ENCODE results near the gene COX20. TPM values are rescaled to one million over a fixed set of nuclear protein-coding genes. Genes with fewer than 3 reads are reported as not detected.

The COX20 gene
- total and polyA plus RNA-seq, 2 of the 13 experiments (the other 11 are each of a cell fraction or from before 2014, with no cell fraction given): 34.4 to 95.8 TPM

- 0 out of 2 replicates have a peak, but pooled peaks have one; percentile 3 for TF ChIP-seq ZNF709 (CRISPR knock-in tag; IDR thresholded peaks at IDR 0.05)
- no peak for TF ChIP-seq ZUFSP (CRISPR knock-in tag; IDR thresholded peaks at IDR 0.05; ENCODE audit: borderline replicate concordance)
- no peak for TF ChIP-seq DRAP1 (CRISPR knock-in tag; IDR thresholded peaks at IDR 0.05)
- no peak for TF ChIP-seq CEBPB (IDR thresholded peaks at IDR 0.05; ENCODE audit: borderline replicate concordance, low read depth, low read length)
- no peak for TF ChIP-seq BHLHE40 (IDR thresholded peaks at IDR 0.05; ENCODE audit: low read length)
- TF ChIP-seq ZNF337 (CRISPR knock-in tag; IDR thresholded peaks at IDR 0.05; ENCODE audit: borderline replicate concordance, low read depth): no peak
- TF ChIP-seq ZNF503 (CRISPR knock-in tag; IDR thresholded peaks at IDR 0.05): no peak
- TF ChIP-seq, protein P1, sequence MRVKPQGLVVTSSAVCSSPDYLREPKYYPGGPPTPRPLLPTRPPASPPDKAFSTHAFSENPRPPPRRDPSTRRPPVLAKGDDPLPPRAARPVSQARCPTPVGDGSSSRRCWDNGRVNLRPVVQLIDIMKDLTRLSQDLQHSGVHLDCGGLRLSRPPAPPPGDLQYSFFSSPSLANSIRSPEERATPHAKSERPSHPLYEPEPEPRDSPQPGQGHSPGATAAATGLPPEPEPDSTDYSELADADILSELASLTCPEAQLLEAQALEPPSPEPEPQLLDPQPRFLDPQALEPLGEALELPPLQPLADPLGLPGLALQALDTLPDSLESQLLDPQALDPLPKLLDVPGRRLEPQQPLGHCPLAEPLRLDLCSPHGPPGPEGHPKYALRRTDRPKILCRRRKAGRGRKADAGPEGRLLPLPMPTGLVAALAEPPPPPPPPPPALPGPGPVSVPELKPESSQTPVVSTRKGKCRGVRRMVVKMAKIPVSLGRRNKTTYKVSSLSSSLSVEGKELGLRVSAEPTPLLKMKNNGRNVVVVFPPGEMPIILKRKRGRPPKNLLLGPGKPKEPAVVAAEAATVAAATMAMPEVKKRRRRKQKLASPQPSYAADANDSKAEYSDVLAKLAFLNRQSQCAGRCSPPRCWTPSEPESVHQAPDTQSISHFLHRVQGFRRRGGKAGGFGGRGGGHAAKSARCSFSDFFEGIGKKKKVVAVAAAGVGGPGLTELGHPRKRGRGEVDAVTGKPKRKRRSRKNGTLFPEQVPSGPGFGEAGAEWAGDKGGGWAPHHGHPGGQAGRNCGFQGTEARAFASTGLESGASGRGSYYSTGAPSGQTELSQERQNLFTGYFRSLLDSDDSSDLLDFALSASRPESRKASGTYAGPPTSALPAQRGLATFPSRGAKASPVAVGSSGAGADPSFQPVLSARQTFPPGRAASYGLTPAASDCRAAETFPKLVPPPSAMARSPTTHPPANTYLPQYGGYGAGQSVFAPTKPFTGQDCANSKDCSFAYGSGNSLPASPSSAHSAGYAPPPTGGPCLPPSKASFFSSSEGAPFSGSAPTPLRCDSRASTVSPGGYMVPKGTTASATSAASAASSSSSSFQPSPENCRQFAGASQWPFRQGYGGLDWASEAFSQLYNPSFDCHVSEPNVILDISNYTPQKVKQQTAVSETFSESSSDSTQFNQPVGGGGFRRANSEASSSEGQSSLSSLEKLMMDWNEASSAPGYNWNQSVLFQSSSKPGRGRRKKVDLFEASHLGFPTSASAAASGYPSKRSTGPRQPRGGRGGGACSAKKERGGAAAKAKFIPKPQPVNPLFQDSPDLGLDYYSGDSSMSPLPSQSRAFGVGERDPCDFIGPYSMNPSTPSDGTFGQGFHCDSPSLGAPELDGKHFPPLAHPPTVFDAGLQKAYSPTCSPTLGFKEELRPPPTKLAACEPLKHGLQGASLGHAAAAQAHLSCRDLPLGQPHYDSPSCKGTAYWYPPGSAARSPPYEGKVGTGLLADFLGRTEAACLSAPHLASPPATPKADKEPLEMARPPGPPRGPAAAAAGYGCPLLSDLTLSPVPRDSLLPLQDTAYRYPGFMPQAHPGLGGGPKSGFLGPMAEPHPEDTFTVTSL (CRISPR knock-in tag; IDR thresholded peaks at IDR 0.05; ENCODE audit: borderline replicate concordance): 0 out of 2 replicates have a peak, but pooled peaks have one; percentile 34
- no peak for TF ChIP-seq TEAD3 (CRISPR knock-in tag; optimal IDR thresholded peaks at IDR 0.05; ENCODE audit: borderline replicate concordance)
- no peak for TF ChIP-seq KMT2A (CRISPR knock-in tag; IDR thresholded peaks at IDR 0.05)
- TF ChIP-seq GATAD2A (CRISPR knock-in tag; IDR thresholded peaks at IDR 0.05): no peak
- TF ChIP-seq ZFY (CRISPR knock-in tag; IDR thresholded peaks at IDR 0.05): no peak
- TF ChIP-seq NONO (IDR thresholded peaks at IDR 0.05): no peak
- no peak for TF ChIP-seq NONO (CRISPR knock-in tag; conservative IDR thresholded peaks at IDR 0.05)
- TF ChIP-seq NFE2L1 (CRISPR knock-in tag; IDR thresholded peaks at IDR 0.05; ENCODE audit: borderline replicate concordance): 0 out of 2 replicates have a peak, but pooled peaks have one; percentile 18
- TF ChIP-seq ELF3 (CRISPR knock-in tag; IDR thresholded peaks at IDR 0.05): no peak
- no peak for TF ChIP-seq ZMYM3 (CRISPR knock-in tag; IDR thresholded peaks at IDR 0.05)
- TF ChIP-seq MAFG (CRISPR knock-in tag; IDR thresholded peaks at IDR 0.05): no peak; the same call in 1 of the 2 replicates
- no peak for TF ChIP-seq ZSCAN9 (CRISPR knock-in tag; IDR thresholded peaks at IDR 0.05; ENCODE audit: borderline replicate concordance)
- peak; percentile 5 for TF ChIP-seq POLR2G (IDR thresholded peaks at IDR 0.05; ENCODE audit: low read depth, low read length)
Observed at GRCh38 chr1:244863491-244864252, 28.2 kb downstream of the COX20 start (continued).

Data from HepG2 (cell line).